Measurements from ENCODE around the gene KCNK1. TPM values are rescaled to one million over a fixed set of nuclear protein-coding genes. Genes with fewer than 3 reads are reported as not detected.
A peak's percentile ranks its signal among the peaks of the same experiment; 100 is the strongest.

KCNK1 gene
- total RNA-seq, 2 donors from 2014 or later = 5.2 to 6.3 TPM

DNA sequence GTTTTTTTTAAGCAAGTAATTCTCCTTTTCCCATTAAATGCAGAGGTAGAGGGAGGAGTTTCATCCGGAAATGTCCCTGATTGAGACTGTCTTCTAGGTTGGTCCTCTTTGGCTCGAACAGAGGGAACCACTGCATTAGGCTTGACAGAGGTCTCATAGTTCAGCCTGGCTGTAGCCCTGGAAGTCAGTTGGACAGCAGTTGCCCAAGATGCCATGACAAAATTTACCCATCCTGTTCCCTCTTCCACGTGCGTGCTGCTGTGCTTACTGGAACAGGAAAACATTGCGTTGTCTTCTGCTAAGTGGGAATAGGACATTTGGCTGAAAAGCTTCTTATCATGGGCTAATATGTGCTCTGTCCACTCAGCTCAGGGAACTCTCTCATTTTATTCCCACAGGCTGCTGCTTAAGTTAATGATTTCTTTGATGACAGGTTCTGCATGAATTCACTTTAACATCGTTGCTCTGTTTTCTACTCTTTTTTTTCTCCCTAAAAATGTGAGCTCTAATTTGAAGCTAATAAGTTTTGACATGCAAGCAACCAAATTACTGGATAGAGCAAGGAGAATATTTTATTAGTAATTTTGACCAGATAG lies 18.0 kb downstream of the KCNK1 start:
- DNase-seq = peak in 1 of 4 donors; percentile 3

DNA sequence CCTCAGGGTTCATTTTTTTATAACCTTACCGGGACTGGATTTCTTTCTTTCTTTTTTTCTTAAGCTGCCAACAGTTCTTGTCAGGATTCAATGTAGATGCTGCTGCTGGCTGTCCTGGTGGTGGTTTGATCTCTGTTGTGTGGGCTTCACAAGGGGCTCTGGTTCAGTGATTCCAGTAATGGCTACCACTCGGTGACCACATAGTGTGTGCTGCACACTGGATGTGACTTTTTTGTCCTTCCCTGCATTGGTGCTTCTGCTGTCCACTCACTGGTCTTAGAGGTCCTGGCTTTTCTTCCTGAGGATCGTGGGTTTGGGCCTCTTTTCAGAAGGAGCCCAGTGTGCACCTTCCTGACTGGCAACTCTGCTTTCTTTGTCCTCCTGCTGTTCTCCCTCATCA lies 18.5 kb downstream of the KCNK1 start:
- Histone ChIP-seq H3K4me1 (peaks cover 3% of the 10 kb centered on the region), H3K9me3 (no peaks in the 10 kb centered on the region), H3K27me3 (no peaks in the 10 kb centered on the region), H3K4me3 (no peak overlapping the region), H3K27ac (no peak overlapping the region), H3K36me3 (replicated peaks in 1 of 2; ENCODE audit: insufficient read depth in 1 of 2, low read depth in 2 of 2) (no peaks in the 10 kb centered on the region)
- WGBS, 2 donors = 79 to 82% methylated on average over 3 of the region's 3 CpGs
- TF ChIP-seq, protein P1, sequence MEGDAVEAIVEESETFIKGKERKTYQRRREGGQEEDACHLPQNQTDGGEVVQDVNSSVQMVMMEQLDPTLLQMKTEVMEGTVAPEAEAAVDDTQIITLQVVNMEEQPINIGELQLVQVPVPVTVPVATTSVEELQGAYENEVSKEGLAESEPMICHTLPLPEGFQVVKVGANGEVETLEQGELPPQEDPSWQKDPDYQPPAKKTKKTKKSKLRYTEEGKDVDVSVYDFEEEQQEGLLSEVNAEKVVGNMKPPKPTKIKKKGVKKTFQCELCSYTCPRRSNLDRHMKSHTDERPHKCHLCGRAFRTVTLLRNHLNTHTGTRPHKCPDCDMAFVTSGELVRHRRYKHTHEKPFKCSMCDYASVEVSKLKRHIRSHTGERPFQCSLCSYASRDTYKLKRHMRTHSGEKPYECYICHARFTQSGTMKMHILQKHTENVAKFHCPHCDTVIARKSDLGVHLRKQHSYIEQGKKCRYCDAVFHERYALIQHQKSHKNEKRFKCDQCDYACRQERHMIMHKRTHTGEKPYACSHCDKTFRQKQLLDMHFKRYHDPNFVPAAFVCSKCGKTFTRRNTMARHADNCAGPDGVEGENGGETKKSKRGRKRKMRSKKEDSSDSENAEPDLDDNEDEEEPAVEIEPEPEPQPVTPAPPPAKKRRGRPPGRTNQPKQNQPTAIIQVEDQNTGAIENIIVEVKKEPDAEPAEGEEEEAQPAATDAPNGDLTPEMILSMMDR (IDR thresholded peaks at IDR 0.05) = no peak
- no peak for TF ChIP-seq POLR2A (IDR thresholded peaks at IDR 0.05)
- no peak for DNase-seq
- intact Hi-C loops (cut with DNase I) = no loop called here
- no peak for ATAC-seq

More for the DNA sequence above, 18.0 kb downstream of the KCNK1 start:
- intact Hi-C loops (cut with DNase I) = no loop called here
- Histone ChIP-seq H3K4me3 (no peak overlapping the region), H3K4me1 (peaks cover 3% of the 10 kb centered on the region), H3K36me3 (replicated peaks in 1 of 2; ENCODE audit: insufficient read depth in 1 of 2, low read depth in 2 of 2) (no peaks in the 10 kb centered on the region), H3K27ac (no peak overlapping the region), H3K27me3 (no peaks in the 10 kb centered on the region), H3K9me3 (no peaks in the 10 kb centered on the region)
- 49 to 57% methylated on average over 6 of the region's 6 CpGs for WGBS, 2 donors
- no peak for ATAC-seq
- TF ChIP-seq, protein P1 (IDR thresholded peaks at IDR 0.05) = no peak
- TF ChIP-seq POLR2A (IDR thresholded peaks at IDR 0.05) = no peak

DNA sequence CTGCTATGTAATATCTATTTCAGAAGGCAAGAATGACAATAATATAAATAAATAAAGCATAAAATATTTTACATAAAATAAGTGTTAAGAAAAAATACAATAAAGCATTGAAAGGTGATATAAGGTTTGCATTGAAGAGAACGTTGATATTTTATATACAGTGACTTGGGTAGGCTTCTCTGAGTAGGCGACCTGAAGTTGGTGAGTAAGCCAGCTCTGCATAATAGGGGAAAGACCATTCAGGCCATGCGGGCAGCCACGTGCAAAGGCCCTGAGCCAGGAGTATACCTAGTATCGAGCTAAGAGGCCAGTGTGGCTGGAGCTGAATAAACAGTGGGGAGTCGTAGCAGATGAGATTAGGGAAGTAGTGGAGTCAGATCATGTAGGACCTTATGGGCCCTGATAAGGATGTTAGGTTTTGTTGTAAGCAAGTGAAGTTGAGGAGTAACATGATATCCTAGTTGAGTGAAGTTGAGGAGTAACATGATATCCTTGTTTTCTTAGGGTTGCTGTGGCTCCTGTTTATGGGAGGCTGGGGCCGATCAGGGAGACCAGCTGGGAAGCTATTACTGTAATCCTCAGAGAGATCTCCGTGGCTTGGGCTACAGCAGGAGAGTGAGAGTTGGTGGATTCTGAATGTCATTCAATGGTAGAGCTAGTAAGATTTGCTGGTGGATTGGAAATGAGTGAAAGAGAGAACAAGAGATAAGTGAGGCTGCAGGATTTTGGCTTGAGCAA lies 22.0 kb downstream of the KCNK1 start:
- 70 to 72% methylated on average over 8 of the region's 8 CpGs for WGBS, 2 donors
- Histone ChIP-seq H3K4me3 (no peak overlapping the region), H3K27ac (no peak overlapping the region), H3K36me3 (replicated peaks in 1 of 2; ENCODE audit: insufficient read depth in 1 of 2, low read depth in 2 of 2) (no peaks in the 10 kb centered on the region), H3K4me1 (peaks cover 3% of the 10 kb centered on the region), H3K27me3 (no peaks in the 10 kb centered on the region), H3K9me3 (no peaks in the 10 kb centered on the region)
- DNase-seq = peak in 1 of 4 donors; percentile 58
- no peak for ATAC-seq
- intact Hi-C loops (cut with DNase I) = no loop called here
- TF ChIP-seq POLR2A (IDR thresholded peaks at IDR 0.05) = no peak
- TF ChIP-seq, protein P1 (IDR thresholded peaks at IDR 0.05) = no peak

DNA sequence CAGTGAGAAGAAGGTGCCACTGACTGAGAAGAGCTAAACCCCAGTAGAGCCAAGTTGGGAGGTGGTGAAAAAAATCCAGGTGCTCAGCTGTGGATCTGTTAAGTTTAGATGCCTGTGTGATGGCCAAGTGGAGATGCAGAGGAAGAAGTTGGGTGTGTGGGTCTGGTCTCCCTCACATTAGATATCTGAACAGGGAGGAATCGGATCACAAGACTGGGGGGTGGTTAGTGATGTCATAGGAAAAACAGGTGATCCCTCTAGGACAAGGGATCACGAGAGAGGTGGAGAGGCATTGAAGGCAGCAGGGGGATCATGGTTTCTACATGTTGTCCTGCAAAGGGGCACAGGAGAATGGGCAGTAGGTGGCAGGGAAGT lies 22.6 kb downstream of the KCNK1 start:
- ATAC-seq = no peak
- 88 to 97% methylated on average over 2 of the region's 2 CpGs for WGBS, 2 donors
- no peak for DNase-seq
- intact Hi-C loops (cut with DNase I) = no loop called here
- Histone ChIP-seq H3K27me3 (no peaks in the 10 kb centered on the region), H3K36me3 (replicated peaks in 1 of 2; ENCODE audit: insufficient read depth in 1 of 2, low read depth in 2 of 2) (no peaks in the 10 kb centered on the region), H3K27ac (no peak overlapping the region), H3K4me1 (peaks cover 3% of the 10 kb centered on the region), H3K4me3 (no peak overlapping the region), H3K9me3 (no peaks in the 10 kb centered on the region)
- no peak for TF ChIP-seq POLR2A (IDR thresholded peaks at IDR 0.05)
- TF ChIP-seq, protein P1 (IDR thresholded peaks at IDR 0.05) = no peak
